GM12874 (cell line): Measurements from ENCODE around the gene TPRG1L.

Source experiments
- CTCF ChIP-seq: IDR thresholded peaks from 2 replicates; pipeline ENCODE4 v1.5.1; 2011; ENCODE audit warnings: low read depth, mild to moderate bottlenecking, control low read depth, low read length, moderate library complexity; ENCODE audit not compliant: insufficient read depth

Gene TPRG1L

GRCh38 chr1:3641816-3642215, 17.0 kb downstream of the TPRG1L start:
- TF ChIP-seq CTCF, result no peak

- no peak for TF ChIP-seq CTCF
Observed at GRCh38 chr1:3642919-3643675, 18.3 kb downstream of the TPRG1L start.

GRCh38 chr1:3644273-3644672, 19.5 kb downstream of the TPRG1L start:
- TF ChIP-seq CTCF, result no peak

- TF ChIP-seq CTCF, result no peak
Observed at GRCh38 chr1:3645247-3645646, 20.4 kb downstream of the TPRG1L start.

- no peak for TF ChIP-seq CTCF
Observed at GRCh38 chr1:3645666-3646355, 21.0 kb downstream of the TPRG1L start.

GRCh38 chr1:3646596-3646995, 21.8 kb downstream of the TPRG1L start:
- no peak for TF ChIP-seq CTCF

GRCh38 chr1:3649342-3650247, 24.8 kb downstream of the TPRG1L start, which contains the start of gene WRAP73:
WRAP73 (minus strand) TSS chr1:3650103; CDS start chr1:3649999, 104 bp downstream.
- peak; percentile 51 for TF ChIP-seq CTCF
